IPS-NIHi11 (cell line): ENCODE data around the gene ELL2.
A peak's percentile ranks its signal among the peaks of the same experiment; 100 is the strongest.

Experiments used
- DNase-seq: peaks from one replicate; pipeline ENCODE4 v3.0.0; 2012; ENCODE audit warnings: mixed read lengths, low spot score

The ELL2 gene

DNA sequence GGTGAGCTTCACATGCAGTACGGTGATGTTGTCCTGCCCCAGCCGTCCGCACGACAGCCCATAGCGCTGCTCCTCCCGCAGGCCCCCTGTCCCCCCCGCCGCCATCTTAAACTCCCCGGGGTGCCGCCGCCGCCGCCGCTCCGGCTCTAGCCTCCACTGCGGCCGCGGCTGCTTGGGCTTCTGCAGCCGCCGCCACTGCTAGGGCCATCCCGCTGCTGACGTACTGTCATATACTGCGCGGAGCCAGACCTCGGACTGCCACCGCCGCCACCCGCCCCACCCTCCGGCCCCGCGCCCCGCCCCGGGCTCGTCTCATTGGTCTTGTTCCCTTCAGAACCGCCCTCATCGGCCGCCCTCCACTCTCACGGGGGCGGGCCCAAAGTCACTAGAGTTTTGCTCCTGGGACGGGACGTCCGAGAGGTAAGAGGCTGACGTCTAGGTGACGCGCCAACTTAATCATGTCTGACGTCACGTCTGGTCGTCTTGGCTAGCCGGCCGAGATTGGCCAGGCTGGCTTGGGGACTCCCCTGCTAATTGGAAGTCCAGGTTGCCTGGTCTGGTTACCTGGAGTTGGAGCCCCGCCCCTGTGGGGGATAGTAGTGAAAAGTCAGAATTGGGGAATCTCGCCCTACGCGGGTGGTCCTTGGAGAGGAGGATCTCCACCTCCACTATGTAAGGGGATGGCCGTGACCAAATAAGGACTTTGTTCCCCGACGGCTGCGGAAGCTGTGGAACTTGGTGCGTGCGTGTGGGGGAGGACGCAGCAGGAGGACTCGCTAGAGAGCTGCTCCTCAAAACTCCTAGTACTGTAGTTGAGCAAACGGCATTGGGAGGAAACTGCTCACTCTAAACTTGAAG is at the start of gene ELL2:
ELL2 (minus strand) TSS at position 235 of the 858 bp plus-strand sequence; CDS start at position 105, 130 bp downstream.
- peak; percentile 89 for DNase-seq

- DNase-seq = no peak
Observed at GRCh38 chr5:96008987-96009647, 47.5 kb upstream of the ELL2 start.

DNA sequence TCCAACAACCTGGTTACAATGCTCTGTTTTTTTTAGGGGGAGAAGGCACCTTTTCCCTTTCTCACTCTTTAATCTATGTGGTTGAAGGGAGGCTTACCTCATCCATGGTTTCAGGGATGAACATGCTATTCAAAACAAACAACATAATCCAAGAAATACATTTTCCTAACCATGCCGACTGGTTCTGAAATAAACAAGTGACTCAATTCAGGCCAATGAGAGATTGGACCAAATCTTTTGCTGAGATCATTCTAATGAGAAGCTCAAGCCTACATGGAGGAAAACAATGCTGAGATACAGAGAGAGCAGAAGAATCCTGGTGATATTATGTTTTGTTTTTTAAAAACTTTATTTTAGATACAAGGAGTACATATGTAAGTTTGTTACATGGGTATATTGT is 46.8 kb upstream of the ELL2 start:
- no peak for DNase-seq

GRCh38 chr5:96007051-96007450 is 45.4 kb upstream of the ELL2 start:
- DNase-seq = no peak

GRCh38 chr5:96006291-96006690 is 44.6 kb upstream of the ELL2 start:
- DNase-seq = no peak

DNA sequence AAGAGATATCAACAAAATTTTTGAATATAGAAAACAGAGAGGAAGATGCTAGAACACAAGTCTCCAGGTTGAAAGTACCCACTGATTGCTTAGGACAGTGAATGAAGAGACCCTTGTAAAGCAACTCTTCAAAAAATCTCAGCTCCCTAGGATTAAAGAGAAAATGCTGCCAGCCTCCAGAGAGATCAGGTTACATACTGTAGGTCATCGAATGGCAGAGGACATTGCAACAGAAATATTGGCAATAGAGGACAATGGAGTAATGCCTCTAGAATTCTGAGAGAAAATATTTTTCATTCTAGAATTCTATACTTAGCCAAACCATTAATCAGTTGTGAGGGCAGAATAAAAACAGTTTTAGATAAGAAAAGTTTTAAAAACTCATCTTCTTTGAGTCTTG is 43.1 kb upstream of the ELL2 start:
- no peak for DNase-seq

DNA sequence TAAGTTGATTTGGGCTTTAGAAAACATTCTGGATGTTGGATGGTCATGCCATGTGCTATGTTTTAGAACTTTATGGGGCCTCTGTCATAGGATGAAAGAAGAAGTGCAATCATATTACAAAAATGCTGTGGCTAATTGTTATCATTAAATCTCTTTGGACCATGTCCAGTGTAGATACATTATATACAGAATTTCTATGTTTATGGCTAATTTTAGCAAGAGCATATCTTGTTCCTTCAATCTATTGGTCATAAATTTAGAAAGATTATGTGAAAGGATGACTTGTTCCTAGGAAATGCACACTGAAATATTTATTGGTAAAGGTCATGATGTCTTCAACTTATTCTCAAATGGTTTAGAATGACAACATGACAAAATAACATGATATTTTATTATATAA is 42.4 kb upstream of the ELL2 start:
- no peak for DNase-seq

GRCh38 chr5:96001262-96001661 is 39.6 kb upstream of the ELL2 start:
- no peak for DNase-seq

DNA sequence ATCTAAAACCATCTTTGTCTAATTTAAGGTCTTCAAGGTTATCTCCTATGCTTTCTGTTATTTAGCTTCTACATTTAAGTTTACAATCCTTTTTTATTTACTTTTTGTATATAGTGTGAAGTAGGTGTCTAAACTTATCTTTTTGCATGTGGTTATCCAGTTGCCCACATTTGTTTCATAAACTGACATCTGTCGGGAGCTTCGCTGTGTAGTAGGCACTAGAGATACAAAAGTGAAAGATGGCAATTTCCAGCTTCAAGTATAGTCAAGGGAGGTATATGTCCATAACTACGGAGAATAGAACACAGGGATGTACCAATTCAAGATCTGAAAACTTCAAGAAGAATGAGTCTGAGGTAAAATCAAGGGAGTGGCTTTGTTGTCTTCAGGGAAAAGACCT is 38.7 kb upstream of the ELL2 start:
- no peak for DNase-seq

DNA sequence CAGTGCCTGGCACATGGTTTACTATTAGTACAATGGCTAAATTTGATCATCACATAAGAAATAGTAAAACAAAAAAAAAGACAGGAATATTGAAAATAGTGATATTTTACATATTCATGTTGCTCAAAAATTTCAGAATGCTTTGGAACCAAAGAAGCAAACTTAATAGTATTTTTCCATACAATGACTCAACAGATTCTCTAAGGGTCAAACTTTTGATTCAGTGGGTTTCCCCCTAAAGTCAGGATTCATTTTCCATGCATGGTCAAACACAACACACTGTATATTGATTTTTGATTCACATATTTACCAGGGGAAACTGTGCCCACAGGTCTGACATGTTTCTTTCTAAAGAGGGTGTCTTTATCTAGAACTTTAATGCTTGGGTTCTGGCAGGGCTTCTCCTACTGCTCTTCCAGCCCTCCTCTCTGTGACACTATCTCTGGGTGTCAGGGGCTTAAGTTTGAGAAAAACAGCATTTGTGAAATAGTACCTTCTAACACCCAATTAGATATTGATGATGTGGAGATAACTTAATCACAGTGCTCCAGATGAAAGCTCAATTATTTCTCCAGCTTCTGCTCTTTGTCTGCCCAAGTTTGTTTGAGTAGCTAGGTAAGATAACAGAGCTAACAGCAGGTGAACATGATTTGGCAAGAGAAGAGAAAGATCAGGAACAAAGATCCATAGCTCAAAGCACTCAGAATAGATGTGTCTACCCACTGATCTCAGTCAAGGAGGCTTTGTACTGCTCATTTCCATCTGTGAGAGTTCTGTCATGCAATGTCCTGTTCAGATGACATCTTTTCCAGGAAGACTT is 35.5 kb upstream of the ELL2 start:
- no peak for DNase-seq

DNA sequence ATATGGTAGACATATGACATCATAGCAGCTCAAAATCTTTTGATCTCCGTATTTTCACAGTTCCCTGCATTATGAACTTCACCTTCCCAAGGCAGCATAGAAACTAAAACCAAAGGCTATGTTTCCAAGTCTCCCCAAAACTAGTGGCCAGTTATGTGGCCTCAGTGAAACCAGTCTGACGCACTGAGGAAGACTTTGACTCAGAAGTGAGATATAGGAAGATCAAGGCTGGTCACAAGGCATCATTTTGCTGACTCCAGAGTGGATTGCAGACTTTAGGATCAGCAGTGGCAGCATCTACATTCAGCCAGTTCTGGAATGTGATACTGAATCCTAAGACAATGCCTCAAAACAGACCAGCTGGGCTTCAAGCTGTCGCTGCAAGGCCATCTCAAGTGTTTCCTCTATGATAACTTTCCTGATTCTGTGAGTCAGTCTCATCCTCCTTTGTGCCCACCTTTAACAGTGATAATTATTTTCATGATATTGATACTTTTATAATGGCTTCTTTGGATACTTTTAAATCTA is 34.4 kb upstream of the ELL2 start:
- DNase-seq = no peak

DNA sequence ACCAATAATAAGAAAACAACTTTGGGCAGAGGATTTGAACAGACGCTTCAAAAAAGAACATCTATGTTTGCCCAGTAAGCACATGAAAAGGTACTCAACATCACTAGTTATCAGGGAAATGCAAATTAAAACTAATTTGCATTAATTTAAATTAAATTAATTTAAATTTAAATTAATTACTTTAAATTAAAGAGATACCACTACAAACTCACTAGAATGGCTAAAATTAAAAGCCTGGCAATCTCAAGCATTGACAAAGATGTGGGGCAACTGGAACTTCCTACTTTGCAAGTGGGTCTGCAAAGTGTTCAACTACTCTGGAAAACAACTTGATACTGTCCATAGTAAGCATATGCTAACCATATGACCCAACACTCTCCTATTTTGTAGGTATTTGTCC is 32.1 kb upstream of the ELL2 start:
- no peak for DNase-seq

DNA sequence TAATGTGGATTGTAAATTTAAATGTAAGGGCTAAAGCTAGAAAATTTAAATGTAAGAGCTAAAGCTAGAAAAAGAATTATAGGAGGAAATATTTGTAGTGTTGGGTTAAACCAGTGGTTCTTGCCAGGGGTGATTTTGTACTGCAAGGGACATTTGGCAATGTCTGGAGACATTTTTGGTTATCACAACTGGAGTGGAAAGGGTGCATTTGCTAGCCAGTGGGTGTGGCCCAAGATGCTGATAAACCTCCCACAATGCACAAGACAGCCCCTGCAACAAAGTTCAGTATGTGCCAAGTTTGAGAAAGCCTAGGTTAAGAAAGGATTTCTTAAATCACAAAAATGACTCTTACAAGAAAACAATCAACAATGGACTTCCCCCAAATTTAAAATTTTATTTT is 31.6 kb upstream of the ELL2 start:
- DNase-seq = no peak

GRCh38 chr5:95989283-95990048 is 27.8 kb upstream of the ELL2 start:
- no peak for DNase-seq

DNA sequence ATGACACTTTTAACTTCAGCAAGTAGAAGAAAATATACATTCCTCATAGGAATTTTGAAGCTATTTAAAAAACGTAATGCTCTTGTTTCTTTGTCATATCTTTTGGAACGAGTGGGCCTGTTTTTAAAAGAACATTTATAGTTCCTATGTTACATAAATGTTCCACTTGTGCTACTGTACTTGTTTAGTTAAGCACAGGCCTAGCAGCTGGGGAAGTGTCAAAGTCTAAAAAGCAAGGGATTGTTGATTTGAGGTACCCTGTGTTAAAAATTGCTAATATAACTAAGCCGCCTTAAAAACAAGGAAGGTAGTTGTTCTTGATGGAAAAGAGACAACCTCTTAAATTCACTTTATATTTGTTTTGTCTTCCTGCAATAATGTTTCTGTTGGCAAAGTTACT is 27.2 kb upstream of the ELL2 start:
- DNase-seq = no peak

DNA sequence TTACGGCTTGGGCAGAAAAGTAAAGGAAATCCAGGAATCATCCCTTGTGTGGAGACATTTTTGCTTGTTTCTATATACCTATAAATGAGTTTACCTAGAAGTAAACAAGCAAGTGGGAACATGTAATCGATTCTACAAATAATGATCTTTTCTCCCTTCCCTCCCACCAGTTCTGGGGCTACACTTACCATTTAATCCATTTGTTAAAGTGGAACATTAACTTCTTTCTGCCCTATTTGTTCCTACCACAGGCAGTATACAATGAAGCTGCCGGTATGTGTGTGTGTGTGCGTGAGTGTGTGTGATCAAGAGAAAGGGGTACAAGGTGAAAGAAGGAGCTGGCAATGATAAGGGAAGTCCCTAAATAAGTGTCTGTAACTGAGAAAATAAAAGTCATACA is 26.4 kb upstream of the ELL2 start:
- DNase-seq = no peak

- DNase-seq = no peak
Observed at GRCh38 chr5:95986937-95987520, 25.4 kb upstream of the ELL2 start.

DNA sequence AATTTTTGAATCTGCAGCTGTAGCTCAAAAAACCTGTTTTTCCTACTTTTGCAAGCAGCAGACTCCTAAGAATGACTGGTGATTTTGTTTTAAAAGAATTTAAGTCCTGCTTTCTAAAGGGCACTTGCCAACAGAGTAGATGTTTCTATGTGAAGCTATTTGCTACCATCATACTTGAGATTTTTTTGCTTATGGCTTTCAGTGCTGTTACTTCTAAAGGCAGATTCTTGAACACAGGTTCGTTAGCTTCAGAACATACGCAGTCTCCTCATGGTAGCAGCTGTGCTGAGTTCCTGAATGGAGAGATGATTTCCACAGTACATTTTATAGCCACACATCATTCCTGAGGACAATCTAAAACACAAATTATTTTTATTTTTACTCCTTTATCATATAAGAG is 24.4 kb upstream of the ELL2 start:
- DNase-seq = no peak

DNA sequence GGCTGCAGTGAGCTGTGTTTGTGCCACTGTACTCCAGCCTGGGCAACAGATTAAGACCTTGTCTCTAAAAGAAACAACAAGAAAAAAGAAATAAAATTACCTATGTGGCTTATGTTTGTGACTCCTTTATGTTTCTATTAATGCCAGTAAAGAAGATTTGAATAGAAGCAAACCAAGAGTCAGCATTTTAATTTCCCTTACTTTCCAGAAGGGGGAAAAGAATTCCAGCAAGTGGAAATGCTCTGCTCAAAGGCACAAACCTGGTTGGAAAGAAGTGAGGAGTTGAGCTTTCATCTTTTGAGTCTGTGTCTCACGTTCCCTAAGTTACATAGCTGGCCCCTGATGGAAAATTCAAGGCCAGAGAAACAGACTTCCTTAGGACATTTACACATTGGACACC is 23.6 kb upstream of the ELL2 start:
- no peak for DNase-seq

GRCh38 chr5:95984287-95984938 is 22.8 kb upstream of the ELL2 start:
- no peak for DNase-seq

- no peak for DNase-seq
Observed at GRCh38 chr5:95983509-95983908, 21.9 kb upstream of the ELL2 start.
